ENCODE measurements around the gene WDR82. TPM values are rescaled to one million over a fixed set of nuclear protein-coding genes. Genes with fewer than 3 reads are reported as not detected.

The WDR82 gene
- total and polyA plus RNA-seq, 9 of the 15 experiments (the other 6 are each of a cell fraction or from before 2014, with no cell fraction given): 6.4 to 62.9 (median 37.1) TPM

DNA sequence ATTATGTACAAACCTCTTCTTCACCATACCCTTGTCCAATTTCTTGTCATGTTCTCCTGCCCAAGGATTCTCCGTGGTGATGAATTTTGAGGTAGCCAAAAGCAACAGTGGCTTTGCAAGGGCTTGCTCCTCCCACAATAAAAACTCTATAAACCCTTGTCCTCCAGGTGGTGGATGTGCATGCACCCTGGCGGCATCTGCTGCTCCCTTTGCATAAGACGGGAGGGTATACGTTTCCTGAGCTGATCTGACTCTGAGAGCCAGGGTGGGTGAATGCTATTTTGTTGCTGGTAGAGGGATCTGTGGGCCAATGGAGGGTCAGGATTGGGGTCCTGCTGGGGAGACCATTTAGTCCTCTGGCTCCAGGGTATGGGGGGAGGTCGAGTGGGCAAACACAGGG is 43.0 kb upstream of the WDR82 start (continued):
- no peak for TF ChIP-seq HNRNPH1 (optimal IDR thresholded peaks at IDR 0.05; ENCODE audit: low read depth, low read length)
- TF ChIP-seq ZNF3 (CRISPR knock-in tag; IDR thresholded peaks at IDR 0.05): no peak
- TF ChIP-seq MIER1 (IDR thresholded peaks at IDR 0.05; ENCODE audit: low read depth): no peak
- no peak for TF ChIP-seq PREB (CRISPR knock-in tag; IDR thresholded peaks at IDR 0.05)

- Histone ChIP-seq H4K20me1 (replicated peaks; ENCODE audit: control insufficient read depth, insufficient read depth, low read length) (no peaks in the 10 kb centered on the region), H2AFZ (ENCODE audit: low read depth, low read length) (no peak overlapping the region), H3K9me3 (replicated peaks; ENCODE audit: control insufficient read depth, insufficient read depth, low read depth, low read length) (no peaks in the 10 kb centered on the region), H3K27ac (ENCODE audit: extremely low read depth, low read depth, low read length) (no peak overlapping the region), H3K27me3 (ENCODE audit: control insufficient read depth in 2 of 2, insufficient read depth in 2 of 2, low read length in 2 of 2) (no peaks in the 10 kb centered on the region), H3K9ac (ENCODE audit: insufficient read depth in 1 of 2, low read depth in 2 of 2, low read length in 2 of 2) (no peak overlapping the region), H3K79me2 (ENCODE audit: control insufficient read depth, insufficient read depth, low read length) (no peaks in the 10 kb centered on the region), H3K36me3 (ENCODE audit: control insufficient read depth, insufficient read depth, low read length) (no peaks in the 10 kb centered on the region), H3K4me3 (no peak overlapping the region), H3K4me1 (replicated peaks in 1 of 2; ENCODE audit: control insufficient read depth in 2 of 2, insufficient read depth in 2 of 2, low read length in 2 of 2) (peaks cover 6 to 29% of the 10 kb centered on the region in 2 experiments), H3K9me1 (ENCODE audit: control insufficient read depth, insufficient read depth, low read length) (no peaks in the 10 kb centered on the region), H3K4me2 (ENCODE audit: insufficient read depth, low read length) (no peak overlapping the region)
- CTCF ChIA-PET (ENCODE audit: low intra/inter-chr PET ratio): no interaction called here
- no TSS peak for BruUV-seq (replicated peaks)
- in situ Hi-C loops (cut with MboI): no loop called here
- POLR2A ChIA-PET: interaction anchor here (1.4 kb wide), 1 partner anchor 23 kb away, joined by 4 read pairs; no protein-coding TSS in a partner anchor
- no peak for DNase-seq (ENCODE audit: extremely low read depth in 1 of 4, low spot score in 3 of 4)
- FAIRE-seq: no peak
- WGBS (ENCODE audit: insufficient coverage, low coverage, missing lambda C conversion rate): 38% methylated on average over 10 of the region's 10 CpGs
- TF ChIP-seq GTF3C2 (IDR thresholded peaks at IDR 0.05; ENCODE audit: borderline replicate concordance, extremely low read depth, insufficient read length): no peak
- TF ChIP-seq MAZ (CRISPR knock-in tag; conservative IDR thresholded peaks at IDR 0.05 in 1 of 2, IDR thresholded peaks at IDR 0.05 in 1 of 2): no peak
- no peak for TF ChIP-seq ATF2 (CRISPR knock-in tag; IDR thresholded peaks at IDR 0.05)
- no peak for TF ChIP-seq ZNF655 (CRISPR knock-in tag; IDR thresholded peaks at IDR 0.05)
- TF ChIP-seq E2F1 (CRISPR knock-in tag; IDR thresholded peaks at IDR 0.05): no peak
- intact Hi-C loops (cut with micrococcal nuclease): no loop called here
- no peak for ATAC-seq
Observed at GRCh38 chr3:52319921-52320595, 41.6 kb upstream of the WDR82 start.
